ENCODE data around the gene ITM2C.

Gene ITM2C

GRCh38 chr2:230898713-230899091 lies 34.0 kb downstream of the ITM2C start:
- Histone ChIP-seq H3K9ac (ENCODE audit: low read depth in 1 of 2, low read length in 2 of 2) (no peak overlapping the region), H3K27me3 (ENCODE audit: control insufficient read depth in 2 of 2, insufficient read depth in 2 of 2, low read length in 2 of 2) (no peaks in the 10 kb centered on the region), H3K4me3 (ENCODE audit: low read length in 2 of 2) (no peak overlapping the region), H3K36me3 (ENCODE audit: control insufficient read depth in 2 of 2, insufficient read depth in 2 of 2, low read length in 2 of 2) (no peaks in the 10 kb centered on the region), H3K9me3 (ENCODE audit: control insufficient read depth in 2 of 2, low read length in 2 of 2) (no peaks in the 10 kb centered on the region), H3K27ac (ENCODE audit: low read depth in 2 of 2, low read length in 2 of 2) (no peak overlapping the region), H3K4me1 (ENCODE audit: control insufficient read depth in 2 of 2, insufficient read depth in 2 of 2, low read length in 2 of 2) (peaks cover 25 to 29% of the 10 kb centered on the region in 2 donors)

GRCh38 chr2:230899287-230899686 lies 34.5 kb downstream of the ITM2C start:
- peaks cover 21 to 29% of the 10 kb centered on the region in 2 donors for H3K4me1 ChIP-seq (ENCODE audit: control insufficient read depth in 2 of 2, insufficient read depth in 2 of 2, low read length in 2 of 2)
- no peak overlapping the region for H3K27ac ChIP-seq (ENCODE audit: low read depth in 2 of 2, low read length in 2 of 2)
- H3K9me3 ChIP-seq (ENCODE audit: control insufficient read depth in 2 of 2, low read length in 2 of 2), result no peaks in the 10 kb centered on the region
- H3K4me3 ChIP-seq (ENCODE audit: low read length in 2 of 2), result no peak overlapping the region
- no peaks in the 10 kb centered on the region for H3K36me3 ChIP-seq (ENCODE audit: control insufficient read depth in 2 of 2, insufficient read depth in 2 of 2, low read length in 2 of 2)
- H3K9ac ChIP-seq (ENCODE audit: low read depth in 1 of 2, low read length in 2 of 2), result no peak overlapping the region
- H3K27me3 ChIP-seq (ENCODE audit: control insufficient read depth in 2 of 2, insufficient read depth in 2 of 2, low read length in 2 of 2), result no peaks in the 10 kb centered on the region

- H3K4me3 ChIP-seq (ENCODE audit: low read length in 2 of 2), result no peak overlapping the region
- no peak overlapping the region for H3K9ac ChIP-seq (ENCODE audit: low read depth in 1 of 2, low read length in 2 of 2)
- no peaks in the 10 kb centered on the region for H3K36me3 ChIP-seq (ENCODE audit: control insufficient read depth in 2 of 2, insufficient read depth in 2 of 2, low read length in 2 of 2)
- no peak overlapping the region for H3K27ac ChIP-seq (ENCODE audit: low read depth in 2 of 2, low read length in 2 of 2)
- H3K27me3 ChIP-seq (ENCODE audit: control insufficient read depth in 2 of 2, insufficient read depth in 2 of 2, low read length in 2 of 2), result no peaks in the 10 kb centered on the region
- peaks cover 16 to 24% of the 10 kb centered on the region in 2 donors for H3K4me1 ChIP-seq (ENCODE audit: control insufficient read depth in 2 of 2, insufficient read depth in 2 of 2, low read length in 2 of 2)
- no peaks in the 10 kb centered on the region for H3K9me3 ChIP-seq (ENCODE audit: control insufficient read depth in 2 of 2, low read length in 2 of 2)
Observed at GRCh38 chr2:230899786-230900185, 35.0 kb downstream of the ITM2C start.

GRCh38 chr2:230900336-230900995 lies 35.7 kb downstream of the ITM2C start:
- Histone ChIP-seq H3K36me3 (ENCODE audit: control insufficient read depth in 2 of 2, insufficient read depth in 2 of 2, low read length in 2 of 2) (no peaks in the 10 kb centered on the region), H3K4me3 (ENCODE audit: low read length in 2 of 2) (no peak overlapping the region), H3K27me3 (ENCODE audit: control insufficient read depth in 2 of 2, insufficient read depth in 2 of 2, low read length in 2 of 2) (no peaks in the 10 kb centered on the region), H3K9ac (ENCODE audit: low read depth in 1 of 2, low read length in 2 of 2) (no peak overlapping the region), H3K27ac (ENCODE audit: low read depth in 2 of 2, low read length in 2 of 2) (no peak overlapping the region), H3K4me1 (ENCODE audit: control insufficient read depth in 2 of 2, insufficient read depth in 2 of 2, low read length in 2 of 2) (peaks cover 12 to 17% of the 10 kb centered on the region in 2 donors), H3K9me3 (ENCODE audit: control insufficient read depth in 2 of 2, low read length in 2 of 2) (no peaks in the 10 kb centered on the region)

- no peaks in the 10 kb centered on the region for H3K27me3 ChIP-seq (ENCODE audit: control insufficient read depth in 2 of 2, insufficient read depth in 2 of 2, low read length in 2 of 2)
- H3K36me3 ChIP-seq (ENCODE audit: control insufficient read depth in 2 of 2, insufficient read depth in 2 of 2, low read length in 2 of 2), result no peaks in the 10 kb centered on the region
- H3K27ac ChIP-seq (ENCODE audit: low read depth in 2 of 2, low read length in 2 of 2), result no peak overlapping the region
- peaks cover 10 to 12% of the 10 kb centered on the region in 2 donors for H3K4me1 ChIP-seq (ENCODE audit: control insufficient read depth in 2 of 2, insufficient read depth in 2 of 2, low read length in 2 of 2)
- no peak overlapping the region for H3K9ac ChIP-seq (ENCODE audit: low read depth in 1 of 2, low read length in 2 of 2)
- H3K9me3 ChIP-seq (ENCODE audit: control insufficient read depth in 2 of 2, low read length in 2 of 2), result no peaks in the 10 kb centered on the region
- H3K4me3 ChIP-seq (ENCODE audit: low read length in 2 of 2), result no peak overlapping the region
Observed at GRCh38 chr2:230901006-230901405, 36.3 kb downstream of the ITM2C start.

GRCh38 chr2:230902180-230902899 lies 37.6 kb downstream of the ITM2C start:
- Histone ChIP-seq H3K9me3 (ENCODE audit: control insufficient read depth in 2 of 2, low read length in 2 of 2) (no peaks in the 10 kb centered on the region), H3K36me3 (ENCODE audit: control insufficient read depth in 2 of 2, insufficient read depth in 2 of 2, low read length in 2 of 2) (no peaks in the 10 kb centered on the region), H3K4me1 (ENCODE audit: control insufficient read depth in 2 of 2, insufficient read depth in 2 of 2, low read length in 2 of 2) (no peaks in the 10 kb centered on the region), H3K4me3 (ENCODE audit: low read length in 2 of 2) (no peak overlapping the region), H3K27ac (ENCODE audit: low read depth in 2 of 2, low read length in 2 of 2) (no peak overlapping the region), H3K9ac (ENCODE audit: low read depth in 1 of 2, low read length in 2 of 2) (no peak overlapping the region), H3K27me3 (ENCODE audit: control insufficient read depth in 2 of 2, insufficient read depth in 2 of 2, low read length in 2 of 2) (no peaks in the 10 kb centered on the region)

- Histone ChIP-seq H3K4me1 (ENCODE audit: control insufficient read depth in 2 of 2, insufficient read depth in 2 of 2, low read length in 2 of 2) (peaks cover 2 to 5% of the 10 kb centered on the region in 2 donors), H3K9me3 (ENCODE audit: control insufficient read depth in 2 of 2, low read length in 2 of 2) (no peaks in the 10 kb centered on the region), H3K27me3 (ENCODE audit: control insufficient read depth in 2 of 2, insufficient read depth in 2 of 2, low read length in 2 of 2) (no peaks in the 10 kb centered on the region), H3K9ac (ENCODE audit: low read depth in 1 of 2, low read length in 2 of 2) (no peak overlapping the region), H3K4me3 (ENCODE audit: low read length in 2 of 2) (no peak overlapping the region), H3K27ac (ENCODE audit: low read depth in 2 of 2, low read length in 2 of 2) (no peak overlapping the region), H3K36me3 (ENCODE audit: control insufficient read depth in 2 of 2, insufficient read depth in 2 of 2, low read length in 2 of 2) (no peaks in the 10 kb centered on the region)
Observed at GRCh38 chr2:230903231-230904150, 38.7 kb downstream of the ITM2C start.

GRCh38 chr2:230904856-230905447 lies 40.2 kb downstream of the ITM2C start:
- Histone ChIP-seq H3K4me1 (ENCODE audit: control insufficient read depth in 2 of 2, insufficient read depth in 2 of 2, low read length in 2 of 2) (peaks cover 2 to 6% of the 10 kb centered on the region in 2 donors), H3K36me3 (ENCODE audit: control insufficient read depth in 2 of 2, insufficient read depth in 2 of 2, low read length in 2 of 2) (no peaks in the 10 kb centered on the region)

GRCh38 chr2:230905448-230906421 lies 41.0 kb downstream of the ITM2C start:
- Histone ChIP-seq H3K27me3 (ENCODE audit: control insufficient read depth in 2 of 2, insufficient read depth in 2 of 2, low read length in 2 of 2) (no peaks in the 10 kb centered on the region), H3K9me3 (ENCODE audit: control insufficient read depth in 2 of 2, low read length in 2 of 2) (no peaks in the 10 kb centered on the region), H3K36me3 (ENCODE audit: control insufficient read depth in 2 of 2, insufficient read depth in 2 of 2, low read length in 2 of 2) (no peaks in the 10 kb centered on the region), H3K27ac (ENCODE audit: low read depth in 2 of 2, low read length in 2 of 2) (no peak overlapping the region), H3K4me3 (ENCODE audit: low read length in 2 of 2) (no peak overlapping the region), H3K4me1 (ENCODE audit: control insufficient read depth in 2 of 2, insufficient read depth in 2 of 2, low read length in 2 of 2) (peaks cover 2 to 6% of the 10 kb centered on the region in 2 donors), H3K9ac (ENCODE audit: low read depth in 1 of 2, low read length in 2 of 2) (no peak overlapping the region)

More at GRCh38 chr2:230904856-230905447, 40.2 kb downstream of the ITM2C start:
- H3K9me3 ChIP-seq (ENCODE audit: control insufficient read depth in 2 of 2, low read length in 2 of 2), result no peaks in the 10 kb centered on the region
- no peak overlapping the region for H3K9ac ChIP-seq (ENCODE audit: low read depth in 1 of 2, low read length in 2 of 2)
- no peak overlapping the region for H3K27ac ChIP-seq (ENCODE audit: low read depth in 2 of 2, low read length in 2 of 2)
- H3K4me3 ChIP-seq (ENCODE audit: low read length in 2 of 2), result no peak overlapping the region
- H3K27me3 ChIP-seq (ENCODE audit: control insufficient read depth in 2 of 2, insufficient read depth in 2 of 2, low read length in 2 of 2), result no peaks in the 10 kb centered on the region
